Activated naive CD4-positive, alpha-beta T cell treated with anti-CD3 and anti-CD28 coated beads, Interleukin-2, amount 10 ng/mL, durations not matched to agents 7 days and 5 days (primary cell): Measurements from ENCODE around the gene GMPR.
"Not testable (repeated sequence)": the region's sequence is repeated elsewhere in the genome, so short reads cannot be mapped to it uniquely, and the experiment has no call there.

Experiments
- CTCF ChIA-PET: fragments of 350-600 bp; sonication (Branson Sonifier 250); formaldehyde crosslinking; loops from one replicate; lab custom pipeline; 2021; ENCODE audit warnings: antibody characterized with exemption; lab: Charles Lee
- DNase-seq: peaks from one replicate; pipeline ENCODE4 v3.0.0-alpha.2; 2020
- H3K27ac Mint-ChIP-seq: one replicate; pipeline ENCODE4 v1.8.0; 2021; ENCODE audit warnings: mild to moderate bottlenecking, moderate library complexity, mixed read lengths
- H3K27me3 Mint-ChIP-seq: one replicate; pipeline ENCODE4 v1.8.0; 2021; ENCODE audit warnings: mild to moderate bottlenecking, mixed read lengths
- H3K36me3 Mint-ChIP-seq: one replicate; pipeline ENCODE4 v1.8.0; 2021; ENCODE audit warnings: mixed read lengths
- H3K4me1 Mint-ChIP-seq: one replicate; pipeline ENCODE4 v1.8.0; 2021; ENCODE audit warnings: mixed read lengths
- H3K4me3 Mint-ChIP-seq: one replicate; pipeline ENCODE4 v1.8.0; 2021; ENCODE audit warnings: mild to moderate bottlenecking, moderate library complexity, mixed read lengths
- H3K9me3 Mint-ChIP-seq: one replicate; pipeline ENCODE4 v1.8.0; 2021; ENCODE audit warnings: mixed read lengths

GMPR gene

DNA sequence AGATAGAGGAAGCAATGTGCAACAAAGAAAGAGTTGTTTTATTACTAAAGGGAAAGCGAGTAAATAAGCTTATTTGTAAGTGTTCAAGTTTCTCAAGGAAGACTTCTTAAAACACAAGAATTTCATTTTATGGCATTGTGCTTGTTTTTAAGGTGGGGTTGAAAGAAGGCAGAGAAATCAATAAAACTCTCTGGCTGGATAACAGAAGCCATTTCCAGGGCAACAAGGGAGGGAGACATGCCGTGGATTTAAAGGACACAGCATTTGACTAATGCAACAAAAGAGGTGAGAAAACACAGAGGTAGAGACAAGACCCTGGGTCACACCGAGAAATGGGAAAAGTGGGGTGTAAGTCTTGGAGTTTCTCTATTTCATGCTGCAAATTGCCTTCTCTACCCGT is 28.8 kb upstream of the GMPR start:
- CTCF ChIA-PET: interaction anchor here (0.7 to 5.6 kb wide), 2 partner anchors 64 to 517 kb away, joined by 3 to 43 read pairs; no protein-coding TSS in a partner anchor
- no peak for DNase-seq
- H3K27me3 Mint-ChIP-seq: peaks cover 35% of the 10 kb centered on the region
- no peaks in the 10 kb centered on the region for H3K36me3 Mint-ChIP-seq
- no peaks in the 10 kb centered on the region for H3K4me1 Mint-ChIP-seq
- H3K27ac Mint-ChIP-seq: no peak overlapping the region
- no peaks in the 10 kb centered on the region for H3K9me3 Mint-ChIP-seq
- H3K4me3 Mint-ChIP-seq: no peak overlapping the region

DNA sequence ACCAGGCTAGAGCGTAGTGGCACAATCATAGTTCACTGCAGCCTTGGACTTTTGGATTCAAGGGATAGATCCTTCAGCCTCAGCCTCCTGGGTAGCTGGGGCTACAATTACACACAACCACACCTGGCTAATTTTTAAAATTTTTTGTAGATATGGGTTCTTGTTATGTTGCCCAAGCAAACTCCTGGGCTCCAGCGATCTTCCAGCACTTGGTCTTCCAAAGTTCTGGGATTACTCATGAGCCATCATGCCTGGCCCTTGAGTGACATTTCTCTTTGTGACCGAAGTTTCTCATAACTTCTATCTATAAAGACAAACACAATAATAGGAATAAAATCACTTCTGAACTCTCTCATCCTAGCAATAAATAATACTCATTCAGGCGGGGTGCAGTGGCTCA is 26.1 kb upstream of the GMPR start:
- no peak overlapping the region for H3K4me3 Mint-ChIP-seq
- no peaks in the 10 kb centered on the region for H3K9me3 Mint-ChIP-seq
- CTCF ChIA-PET: no interaction called here
- H3K27ac Mint-ChIP-seq: no peak overlapping the region
- H3K27me3 Mint-ChIP-seq: peaks cover 60% of the 10 kb centered on the region
- peaks cover 12% of the 10 kb centered on the region for H3K4me1 Mint-ChIP-seq
- no peak for DNase-seq
- no peaks in the 10 kb centered on the region for H3K36me3 Mint-ChIP-seq

- H3K4me3 Mint-ChIP-seq: no peak overlapping the region
Measured at GRCh38 chr6:16216501-16217155, 21.8 kb upstream of the GMPR start.

GRCh38 chr6:16217156-16217721 is 21.1 kb upstream of the GMPR start:
- Mint-ChIP-seq H3K27me3 (peaks cover 63% of the 10 kb centered on the region), H3K4me3 (no peak overlapping the region), H3K27ac (no peak overlapping the region), H3K9me3 (no peaks in the 10 kb centered on the region), H3K36me3 (no peaks in the 10 kb centered on the region), H3K4me1 (peaks cover 12% of the 10 kb centered on the region)
- no peak for DNase-seq
- CTCF ChIA-PET: interaction anchor here (1.5 kb wide), 1 partner anchor 14 kb away, joined by 3 read pairs; no protein-coding TSS in a partner anchor

More at GRCh38 chr6:16216501-16217155, 21.8 kb upstream of the GMPR start:
- Mint-ChIP-seq H3K27ac (no peak overlapping the region), H3K27me3 (peaks cover 59% of the 10 kb centered on the region), H3K9me3 (no peaks in the 10 kb centered on the region), H3K36me3 (no peaks in the 10 kb centered on the region), H3K4me1 (peaks cover 12% of the 10 kb centered on the region)
- CTCF ChIA-PET: interaction anchor here (1.0 to 1.5 kb wide), 2 partner anchors 13 to 22 kb away, joined by 3 read pairs; partner anchors contain the start of gene GMPR
- no peak for DNase-seq

DNA sequence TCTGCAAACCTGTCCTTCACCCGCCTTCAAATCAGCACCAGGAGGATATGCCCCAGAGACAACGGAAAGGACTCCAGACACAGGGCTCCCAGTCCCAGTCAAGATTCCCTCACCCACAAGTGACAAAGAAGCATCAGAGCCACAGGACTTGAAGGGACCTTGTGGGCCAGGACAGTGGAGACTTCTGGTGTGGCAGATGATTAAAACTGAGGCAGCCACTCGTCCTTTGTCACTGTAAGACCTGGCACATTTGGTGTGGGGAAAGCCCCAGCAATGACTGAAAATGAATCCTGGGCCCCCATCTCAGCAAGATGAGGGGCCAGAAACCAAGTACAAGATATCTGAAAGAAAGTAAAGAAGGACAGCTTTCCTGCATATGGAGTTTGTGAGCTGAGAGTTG is 15.6 kb upstream of the GMPR start:
- no peak overlapping the region for H3K4me3 Mint-ChIP-seq
- CTCF ChIA-PET: no interaction called here
- no peak overlapping the region for H3K27ac Mint-ChIP-seq
- H3K27me3 Mint-ChIP-seq: peaks cover 26% of the 10 kb centered on the region
- no peaks in the 10 kb centered on the region for H3K36me3 Mint-ChIP-seq
- peaks cover 4% of the 10 kb centered on the region for H3K9me3 Mint-ChIP-seq
- H3K4me1 Mint-ChIP-seq: no peaks in the 10 kb centered on the region
- no peak for DNase-seq

DNA sequence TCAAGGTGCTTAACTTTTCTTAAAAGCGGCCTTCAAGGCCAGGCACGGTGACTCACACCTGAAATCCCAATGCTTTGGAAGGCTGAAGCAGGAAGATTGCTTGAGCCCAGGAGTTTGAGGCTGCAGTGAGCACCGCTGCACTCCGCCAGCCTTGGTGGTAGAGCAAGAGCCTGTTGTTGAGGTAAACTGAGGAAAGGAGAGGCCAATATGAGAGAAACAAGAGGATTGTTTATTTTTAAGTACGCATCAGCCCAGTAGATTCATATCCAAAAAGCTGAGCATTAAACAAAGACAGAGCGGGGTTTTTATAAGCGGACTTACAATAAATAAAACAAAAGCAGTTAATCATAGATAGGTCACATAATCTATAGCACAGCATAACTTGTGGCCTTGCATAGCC is 15.0 kb upstream of the GMPR start:
- no peaks in the 10 kb centered on the region for H3K36me3 Mint-ChIP-seq
- H3K27ac Mint-ChIP-seq: no peak overlapping the region
- no peaks in the 10 kb centered on the region for H3K4me1 Mint-ChIP-seq
- CTCF ChIA-PET: interaction anchor here (0.8 kb wide), 1 partner anchor 8 kb away, joined by 3 read pairs; no protein-coding TSS in a partner anchor
- H3K4me3 Mint-ChIP-seq: no peak overlapping the region
- H3K27me3 Mint-ChIP-seq: peaks cover 20% of the 10 kb centered on the region
- peaks cover 4% of the 10 kb centered on the region for H3K9me3 Mint-ChIP-seq
- DNase-seq: no peak

DNA sequence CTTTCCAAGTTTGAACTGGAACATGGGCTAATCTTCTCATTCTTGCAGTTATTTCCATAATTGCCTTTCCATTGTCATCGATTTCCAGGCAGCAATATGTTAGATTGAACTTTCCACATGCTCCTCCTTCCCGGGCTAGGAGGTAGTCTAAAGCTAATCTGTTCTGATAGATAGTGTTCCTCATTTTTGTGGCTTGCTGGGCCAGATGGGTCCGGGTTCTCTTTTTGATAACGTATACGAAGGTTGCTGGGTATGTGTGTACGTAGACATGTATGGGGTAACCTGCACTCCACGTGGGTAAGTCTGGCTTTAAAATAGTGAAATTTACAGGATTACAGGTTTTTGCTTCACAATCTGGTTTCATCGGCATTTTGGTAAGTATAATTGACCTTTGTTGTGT is 14.0 kb upstream of the GMPR start:
- Mint-ChIP-seq H3K4me1 (no peaks in the 10 kb centered on the region), H3K9me3 (peaks cover 4% of the 10 kb centered on the region), H3K27me3 (peaks cover 16% of the 10 kb centered on the region), H3K4me3 (no peak overlapping the region), H3K36me3 (no peaks in the 10 kb centered on the region), H3K27ac (no peak overlapping the region)
- no peak for DNase-seq
- CTCF ChIA-PET: interaction anchor here (0.8 kb wide), 1 partner anchor 9 kb away, joined by 3 read pairs; no protein-coding TSS in a partner anchor

DNA sequence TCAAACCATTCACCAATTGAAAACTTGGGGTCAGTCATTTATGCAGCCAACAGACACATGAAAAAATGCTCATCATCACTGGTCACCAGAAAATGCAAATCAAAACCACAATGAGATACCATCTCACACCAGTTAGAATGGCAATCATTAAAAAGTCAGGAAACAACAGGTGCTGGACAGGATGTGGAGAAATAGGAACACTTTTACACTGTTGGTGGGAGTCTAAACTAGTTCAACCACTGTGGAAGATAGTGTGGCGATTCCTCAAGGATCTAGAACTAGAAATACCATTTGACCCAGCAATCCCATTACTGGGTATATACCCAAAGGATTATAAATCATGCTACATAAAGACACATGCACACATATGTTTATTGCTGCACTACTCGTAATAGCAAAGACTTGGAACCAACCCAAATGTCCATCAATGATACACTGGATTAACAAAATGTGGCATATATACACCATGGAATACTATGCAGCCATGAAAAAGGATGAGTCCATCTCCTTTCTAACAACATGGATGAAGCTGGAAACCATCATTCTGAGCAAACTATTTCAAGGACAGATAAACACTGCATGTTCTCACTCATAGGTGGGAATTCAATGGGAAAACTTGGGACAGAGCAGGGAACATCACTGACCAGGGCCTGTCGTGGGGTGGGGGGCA is 13.2 kb upstream of the GMPR start:
- H3K9me3 Mint-ChIP-seq, H3K27ac Mint-ChIP-seq, CTCF ChIA-PET, H3K4me3 Mint-ChIP-seq, H3K4me1 Mint-ChIP-seq, DNase-seq, H3K36me3 Mint-ChIP-seq: not testable (repeated sequence)
- H3K27me3 Mint-ChIP-seq: peaks cover 16% of the 10 kb centered on the region

- H3K4me1 Mint-ChIP-seq, H3K36me3 Mint-ChIP-seq, H3K27ac Mint-ChIP-seq, H3K4me3 Mint-ChIP-seq, DNase-seq, CTCF ChIA-PET, H3K9me3 Mint-ChIP-seq: not testable (repeated sequence)
- peaks cover 14% of the 10 kb centered on the region for H3K27me3 Mint-ChIP-seq
Measured at GRCh38 chr6:16226117-16227047, 12.0 kb upstream of the GMPR start.

DNA sequence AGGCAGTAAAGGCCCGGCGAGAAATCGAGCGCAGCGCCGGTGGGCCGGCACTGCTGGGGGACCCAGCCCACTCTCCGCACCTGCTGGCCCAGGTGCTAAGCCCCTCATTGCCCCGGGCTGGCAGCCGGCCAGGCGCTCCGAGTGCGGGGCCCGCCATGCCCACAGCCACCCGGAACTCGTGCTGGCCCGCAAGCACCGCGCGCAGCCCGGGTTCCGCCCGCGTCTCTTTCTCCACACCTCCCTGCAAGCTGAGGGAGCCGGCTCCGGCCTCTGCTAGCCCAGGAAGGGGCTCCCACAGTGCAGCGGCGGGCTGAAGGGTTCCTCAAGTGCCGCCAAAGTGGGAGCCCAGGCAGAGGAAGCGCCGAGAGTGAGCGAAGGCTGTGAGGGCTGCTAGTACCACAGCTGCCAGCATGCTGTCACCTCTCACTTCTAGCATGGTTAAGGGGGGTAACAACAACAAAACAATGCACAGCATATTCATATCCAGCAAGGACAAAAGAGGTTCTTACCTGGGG is 11.3 kb upstream of the GMPR start:
- Mint-ChIP-seq H3K4me1 (no peaks in the 10 kb centered on the region), H3K27ac (no peak overlapping the region), H3K27me3 (peaks cover 7% of the 10 kb centered on the region), H3K4me3 (no peak overlapping the region), H3K36me3 (no peaks in the 10 kb centered on the region), H3K9me3 (peaks cover 4% of the 10 kb centered on the region)
- DNase-seq: no peak
- CTCF ChIA-PET: no interaction called here

DNA sequence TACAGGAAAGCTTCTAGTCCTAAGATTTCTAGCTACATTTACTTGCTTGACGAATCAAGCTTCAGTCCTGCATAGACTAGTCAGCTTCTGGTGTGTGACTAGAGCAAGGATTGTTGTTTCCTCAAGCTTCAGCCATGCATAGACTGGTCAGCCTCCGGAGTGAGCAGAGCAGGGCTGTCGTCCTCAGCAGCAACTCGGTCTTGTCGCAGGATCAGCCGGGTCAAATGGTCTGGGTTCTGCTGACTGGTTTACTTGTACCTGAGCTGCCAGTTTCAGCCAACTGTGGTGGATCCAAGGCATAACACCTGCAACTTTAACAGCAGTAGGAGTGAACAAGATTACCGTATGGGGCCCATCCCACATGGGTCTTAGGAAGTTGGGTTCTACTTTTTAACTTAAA is 10.8 kb upstream of the GMPR start:
- H3K36me3 Mint-ChIP-seq: no peaks in the 10 kb centered on the region
- peaks cover 5% of the 10 kb centered on the region for H3K27me3 Mint-ChIP-seq
- peaks cover 4% of the 10 kb centered on the region for H3K9me3 Mint-ChIP-seq
- H3K4me3 Mint-ChIP-seq: no peak overlapping the region
- DNase-seq: no peak
- H3K4me1 Mint-ChIP-seq: no peaks in the 10 kb centered on the region
- CTCF ChIA-PET: no interaction called here
- no peak overlapping the region for H3K27ac Mint-ChIP-seq

DNA sequence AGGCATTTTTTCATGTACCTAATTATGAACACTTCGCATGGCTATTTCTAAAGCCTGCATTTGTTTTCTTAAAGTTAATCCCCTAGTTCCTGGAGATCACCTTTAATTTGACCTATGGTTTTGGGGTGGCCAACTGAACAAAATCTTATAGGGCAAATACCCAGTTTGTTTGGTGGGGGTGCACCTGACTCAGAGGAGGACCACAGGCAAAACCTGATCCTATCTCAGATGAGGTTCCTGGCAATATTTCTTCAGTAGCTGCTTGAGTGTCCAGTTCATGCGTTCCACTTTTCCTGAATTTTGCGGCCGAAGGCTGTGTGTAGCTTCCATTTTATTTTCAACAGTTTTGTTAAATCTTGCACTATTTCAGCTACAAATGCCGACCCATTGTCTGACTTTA is 10.3 kb upstream of the GMPR start:
- peaks cover under 1% of the 10 kb centered on the region for H3K27me3 Mint-ChIP-seq
- CTCF ChIA-PET: no interaction called here
- no peak for DNase-seq
- no peak overlapping the region for H3K27ac Mint-ChIP-seq
- no peaks in the 10 kb centered on the region for H3K4me1 Mint-ChIP-seq
- H3K9me3 Mint-ChIP-seq: peaks cover 4% of the 10 kb centered on the region
- H3K36me3 Mint-ChIP-seq: no peaks in the 10 kb centered on the region
- no peak overlapping the region for H3K4me3 Mint-ChIP-seq

GRCh38 chr6:16228709-16229665 is 9.4 kb upstream of the GMPR start:
- Mint-ChIP-seq H3K36me3 (no peaks in the 10 kb centered on the region), H3K27ac (no peak overlapping the region), H3K9me3 (peaks cover 4% of the 10 kb centered on the region), H3K4me3 (no peak overlapping the region), H3K4me1 (no peaks in the 10 kb centered on the region), H3K27me3 (no peaks in the 10 kb centered on the region)
- CTCF ChIA-PET: interaction anchor here (1.2 kb wide), 1 partner anchor 9 kb away, joined by 3 read pairs; no protein-coding TSS in a partner anchor
- DNase-seq: no peak
